CD4-positive, alpha-beta memory T cell (primary cell): Measurements from ENCODE around the gene SLC37A1. TPM values are rescaled to one million over a fixed set of nuclear protein-coding genes. Genes with fewer than 3 reads are reported as not detected.

Experiments
- CTCF ChIA-PET: fragments of 350-600 bp; sonication (Branson Sonifier 250); formaldehyde crosslinking; loops from one replicate; lab custom pipeline; 2021; ENCODE audit warnings: inconsistent platforms; ENCODE audit not compliant: partially characterized antibody; lab: Charles Lee
- POLR2A ChIA-PET: fragments of 350-600 bp; sonication (Branson Sonifier 250); formaldehyde crosslinking; loops from one replicate; lab custom pipeline; 2021; ENCODE audit not compliant: partially characterized antibody; lab: Charles Lee
- DNase-seq, 5 donors: peaks; one replicate each; pipeline versions ENCODE4 v3.0.0 to v3.0.0-alpha.2; 2020 to 2022; ENCODE audit warnings: mixed read lengths in 1 of 5
- H3K27ac ChIP-seq: one replicate; pipeline ENCODE4 v1.7.0; 2013; ENCODE audit warnings: low read depth, low read length
- H3K27me3 ChIP-seq: 2 replicates; pipeline ENCODE4 v1.7.0; 2013; ENCODE audit warnings: mild to moderate bottlenecking, low read length, moderate library complexity; ENCODE audit not compliant: insufficient read depth
- H3K36me3 ChIP-seq: 2 replicates; pipeline ENCODE4 v1.7.0; 2013; ENCODE audit warnings: mild to moderate bottlenecking, low read length, moderate library complexity; ENCODE audit not compliant: insufficient read depth
- H3K4me1 ChIP-seq: 2 replicates; pipeline ENCODE4 v1.7.0; 2013; ENCODE audit warnings: mild to moderate bottlenecking, low read length, moderate library complexity; ENCODE audit not compliant: insufficient read depth
- H3K4me3 ChIP-seq, 2 donors: one replicate each; pipeline ENCODE4 v1.7.0; 2013; ENCODE audit warnings: low read length in 2 of 2, mild to moderate bottlenecking in 1 of 2
- H3K9me3 ChIP-seq, 2 donors: one replicate each; pipeline ENCODE4 v1.7.0; 2013; ENCODE audit warnings: low read length in 2 of 2, control low read depth in 1 of 2; ENCODE audit not compliant: control insufficient read depth in 1 of 2
- H3K27ac Mint-ChIP-seq, 7 donors: one replicate each; pipeline ENCODE4 v1.8.0; 2020 to 2021; ENCODE audit warnings: mixed read lengths in 7 of 7, mild to moderate bottlenecking in 6 of 7, inconsistent platforms in 3 of 7, moderate library complexity in 3 of 7
- H3K27me3 Mint-ChIP-seq, 2 donors: one replicate each; pipeline ENCODE4 v1.8.0; 2020 to 2021; ENCODE audit warnings: mixed read lengths in 2 of 2
- H3K36me3 Mint-ChIP-seq, 2 donors: one replicate each; pipeline ENCODE4 v1.8.0; 2020 to 2021; ENCODE audit warnings: mixed read lengths in 2 of 2, inconsistent platforms in 1 of 2, mild to moderate bottlenecking in 1 of 2
- H3K4me1 Mint-ChIP-seq, 4 donors: one replicate each; pipeline ENCODE4 v1.8.0; 2020 to 2021; ENCODE audit warnings: mixed read lengths in 4 of 4, mild to moderate bottlenecking in 1 of 4
- H3K4me3 Mint-ChIP-seq, 8 donors: one replicate each; pipeline ENCODE4 v1.8.0; 2020 to 2021; ENCODE audit warnings: mixed read lengths in 8 of 8, mild to moderate bottlenecking in 7 of 8, moderate library complexity in 6 of 8, inconsistent platforms in 3 of 8
- H3K9me3 Mint-ChIP-seq, 8 donors: one replicate each; pipeline ENCODE4 v1.8.0; 2020 to 2021; ENCODE audit warnings: mixed read lengths in 8 of 8, mild to moderate bottlenecking in 5 of 8, inconsistent platforms in 3 of 8, moderate library complexity in 1 of 8
- intact Hi-C: fragments of 100-400 bp; cut with micrococcal nuclease; formaldehyde crosslinking; loops from one replicate; pipeline ENCODE4 v1.15.1; 2023
- polyA plus RNA-seq, 2 donors: library from polyadenylated mRNA; unstranded; fragments of 300-500 nt; fragmentation: Illumina TruSeq; gene quantifications; one replicate each; pipeline ENCODE4 v1.2.3, GENCODE V29; 2021
- total RNA-seq, 2 experiments: library from RNA; stranded (reverse); gene quantifications; one replicate each; pipeline ENCODE4 v1.2.3, GENCODE V29; 2021

The SLC37A1 gene
- total and polyA plus RNA-seq, 4 experiments from 2014 or later = 4.7 to 18.5 (median 12.6) TPM

GRCh38 chr21:42619841-42620240 lies 106.2 kb downstream of the SLC37A1 start:
- no peaks in the 10 kb centered on the region for H3K27me3 ChIP-seq
- H3K27ac Mint-ChIP-seq = no peak overlapping the region
- POLR2A ChIA-PET = no interaction called here
- CTCF ChIA-PET = no interaction called here
- peaks cover 0 to 3% (median 1%) of the 10 kb centered on the region in 4 donors for H3K4me1 Mint-ChIP-seq
- H3K36me3 ChIP-seq = no peaks in the 10 kb centered on the region
- H3K36me3 Mint-ChIP-seq = no peaks in the 10 kb centered on the region
- H3K9me3 Mint-ChIP-seq = no peaks in the 10 kb centered on the region
- H3K27me3 Mint-ChIP-seq = peaks cover 4 to 7% of the 10 kb centered on the region in 2 donors
- peaks cover 21% of the 10 kb centered on the region for H3K4me1 ChIP-seq
- DNase-seq = no peak
- no peak overlapping the region for H3K27ac ChIP-seq
- no peaks in the 10 kb centered on the region for H3K9me3 ChIP-seq
- no peak overlapping the region for H3K4me3 ChIP-seq
- intact Hi-C loops = loop anchor here (5.0 kb wide), 1 partner anchor 212 kb away; no protein-coding TSS in a partner anchor
- no peak overlapping the region for H3K4me3 Mint-ChIP-seq

- Mint-ChIP-seq H3K27me3 (peaks cover 4 to 8% of the 10 kb centered on the region in 2 donors), H3K27ac (no peak overlapping the region), H3K36me3 (no peaks in the 10 kb centered on the region), H3K4me3 (no peak overlapping the region), H3K4me1 (peaks cover 0 to 3% (median 1%) of the 10 kb centered on the region in 4 donors), H3K9me3 (no peaks in the 10 kb centered on the region)
- H3K27me3 ChIP-seq = no peaks in the 10 kb centered on the region
- intact Hi-C loops = no loop called here
- H3K27ac ChIP-seq = no peak overlapping the region
- CTCF ChIA-PET = no interaction called here
- H3K4me1 ChIP-seq = peaks cover 7% of the 10 kb centered on the region
- DNase-seq = no peak
- no peaks in the 10 kb centered on the region for H3K9me3 ChIP-seq
- no peak overlapping the region for H3K4me3 ChIP-seq
- H3K36me3 ChIP-seq = no peaks in the 10 kb centered on the region
- POLR2A ChIA-PET = no interaction called here
Measured at GRCh38 chr21:42621166-42621818, 107.6 kb downstream of the SLC37A1 start.

GRCh38 chr21:42621819-42622177 lies 108.1 kb downstream of the SLC37A1 start:
- Histone ChIP-seq H3K27me3 (no peaks in the 10 kb centered on the region), H3K36me3 (no peaks in the 10 kb centered on the region), H3K27ac (no peak overlapping the region), H3K4me3 (no peak overlapping the region), H3K4me1 (peaks cover 2% of the 10 kb centered on the region), H3K9me3 (no peaks in the 10 kb centered on the region)
- peaks cover 6 to 8% of the 10 kb centered on the region in 2 donors for H3K27me3 Mint-ChIP-seq
- ChIA-PET CTCF (no interaction called here), POLR2A (no interaction called here)
- H3K9me3 Mint-ChIP-seq = no peaks in the 10 kb centered on the region
- H3K36me3 Mint-ChIP-seq = no peaks in the 10 kb centered on the region
- no peak overlapping the region for H3K4me3 Mint-ChIP-seq
- DNase-seq = no peak
- intact Hi-C loops = no loop called here
- H3K4me1 Mint-ChIP-seq = peaks cover 0 to 3% (median under 1%) of the 10 kb centered on the region in 4 donors
- H3K27ac Mint-ChIP-seq = no peak overlapping the region

- Mint-ChIP-seq H3K4me1 (peaks cover 0 to 3% (median 0%) of the 10 kb centered on the region in 4 donors), H3K27ac (no peak overlapping the region), H3K4me3 (no peak overlapping the region), H3K27me3 (peaks cover 8 to 10% of the 10 kb centered on the region in 2 donors), H3K36me3 (no peaks in the 10 kb centered on the region), H3K9me3 (no peaks in the 10 kb centered on the region)
- intact Hi-C loops = no loop called here
- ChIA-PET POLR2A (no interaction called here), CTCF (no interaction called here)
- Histone ChIP-seq H3K4me1 (no peaks in the 10 kb centered on the region), H3K36me3 (no peaks in the 10 kb centered on the region), H3K4me3 (no peak overlapping the region), H3K9me3 (no peaks in the 10 kb centered on the region), H3K27ac (no peak overlapping the region), H3K27me3 (no peaks in the 10 kb centered on the region)
- DNase-seq = no peak
Measured at GRCh38 chr21:42622284-42622683, 108.6 kb downstream of the SLC37A1 start.

GRCh38 chr21:42623694-42624093 lies 110.0 kb downstream of the SLC37A1 start:
- Histone ChIP-seq H3K36me3 (no peaks in the 10 kb centered on the region), H3K4me1 (no peaks in the 10 kb centered on the region), H3K27me3 (no peaks in the 10 kb centered on the region), H3K4me3 (no peak overlapping the region), H3K27ac (no peak overlapping the region), H3K9me3 (no peaks in the 10 kb centered on the region)
- Mint-ChIP-seq H3K36me3 (no peaks in the 10 kb centered on the region), H3K4me1 (peaks cover 0 to under 1% (median 0%) of the 10 kb centered on the region in 4 donors), H3K4me3 (no peak overlapping the region), H3K27ac (no peak overlapping the region), H3K9me3 (no peaks in the 10 kb centered on the region), H3K27me3 (peaks cover 7 to 8% of the 10 kb centered on the region in 2 donors)
- CTCF ChIA-PET = interaction anchor here (0.8 kb wide), 1 partner anchor 30 kb away, joined by 3 read pairs; no protein-coding TSS in a partner anchor
- no peak for DNase-seq
- POLR2A ChIA-PET = no interaction called here
- intact Hi-C loops = no loop called here

GRCh38 chr21:42624095-42624790 lies 110.6 kb downstream of the SLC37A1 start:
- Mint-ChIP-seq H3K36me3 (no peaks in the 10 kb centered on the region), H3K4me1 (no peaks in the 10 kb centered on the region), H3K9me3 (no peaks in the 10 kb centered on the region), H3K27ac (no peak overlapping the region), H3K27me3 (peaks cover 7 to 8% of the 10 kb centered on the region in 2 donors), H3K4me3 (no peak overlapping the region)
- Histone ChIP-seq H3K27ac (no peak overlapping the region), H3K9me3 (no peaks in the 10 kb centered on the region), H3K27me3 (no peaks in the 10 kb centered on the region), H3K4me1 (no peaks in the 10 kb centered on the region), H3K4me3 (no peak overlapping the region), H3K36me3 (no peaks in the 10 kb centered on the region)
- DNase-seq = no peak
- ChIA-PET POLR2A (no interaction called here), CTCF (no interaction called here)
- intact Hi-C loops = no loop called here

- no peaks in the 10 kb centered on the region for H3K4me1 Mint-ChIP-seq
- Histone ChIP-seq H3K9me3 (no peaks in the 10 kb centered on the region), H3K4me1 (no peaks in the 10 kb centered on the region), H3K36me3 (no peaks in the 10 kb centered on the region), H3K4me3 (no peak overlapping the region), H3K27me3 (no peaks in the 10 kb centered on the region), H3K27ac (no peak overlapping the region)
- ChIA-PET CTCF (no interaction called here), POLR2A (no interaction called here)
- no peak overlapping the region for H3K27ac Mint-ChIP-seq
- H3K9me3 Mint-ChIP-seq = no peaks in the 10 kb centered on the region
- H3K27me3 Mint-ChIP-seq = peaks cover 7 to 8% of the 10 kb centered on the region in 2 donors
- H3K4me3 Mint-ChIP-seq = no peak overlapping the region
- no peak for DNase-seq
- intact Hi-C loops = no loop called here
- H3K36me3 Mint-ChIP-seq = no peaks in the 10 kb centered on the region
Measured at GRCh38 chr21:42624936-42625335, 111.3 kb downstream of the SLC37A1 start.
